H9 (cell line): ENCODE results near the gene CHMP6. TPM values are rescaled to one million over a fixed set of nuclear protein-coding genes. Genes with fewer than 3 reads are reported as not detected.

Experiments used
- DNase-seq: peaks from one replicate; pipeline ENCODE4 v3.0.0-alpha.2; 2017
- H2AFZ ChIP-seq: one replicate; pipeline ENCODE4 v1.6.1; 2013; ENCODE audit warnings: mild to moderate bottlenecking, low read length, control low read depth, moderate library complexity
- H2AK5ac ChIP-seq: 2 replicates; pipeline ENCODE4 v1.6.1; 2013; ENCODE audit warnings: low read length, control low read depth, mixed read lengths; ENCODE audit not compliant: insufficient read length
- H2BK120ac ChIP-seq: one replicate; pipeline ENCODE4 v1.6.1; 2013; ENCODE audit warnings: low read depth, mild to moderate bottlenecking, low read length, control low read depth, inconsistent platforms; ENCODE audit not compliant: poor library complexity, severe bottlenecking
- H2BK12ac ChIP-seq: 2 replicates; pipeline ENCODE4 v1.6.1; 2013; ENCODE audit warnings: low read length, control low read depth, mixed read lengths, low read depth; ENCODE audit not compliant: insufficient read length
- H2BK15ac ChIP-seq: 2 replicates; pipeline ENCODE4 v1.6.1; 2013; ENCODE audit warnings: low read depth, low read length, control low read depth
- H2BK20ac ChIP-seq: one replicate; pipeline ENCODE4 v1.6.1; 2013; ENCODE audit warnings: low read depth, mild to moderate bottlenecking, low read length, control low read depth, inconsistent platforms; ENCODE audit not compliant: poor library complexity, severe bottlenecking
- H2BK5ac ChIP-seq: 2 replicates; pipeline ENCODE4 v1.6.1; 2013; ENCODE audit warnings: low read length, control low read depth, mixed read lengths; ENCODE audit not compliant: insufficient read length
- H3K14ac ChIP-seq: 2 replicates; pipeline ENCODE4 v1.6.1; 2013; ENCODE audit warnings: low read length, control low read depth; ENCODE audit not compliant: insufficient read depth
- H3K18ac ChIP-seq: 2 replicates; pipeline ENCODE4 v1.6.1; 2013; ENCODE audit warnings: low read depth, mild to moderate bottlenecking, mixed read lengths, low read length, control low read depth; ENCODE audit not compliant: insufficient read length
- H3K23ac ChIP-seq: 2 replicates; pipeline ENCODE4 v1.6.1; 2013; ENCODE audit warnings: low read length, control low read depth, mixed read lengths, low read depth; ENCODE audit not compliant: insufficient read length
- H3K23me2 ChIP-seq: 2 replicates; pipeline ENCODE4 v1.6.1; 2013; ENCODE audit warnings: low read depth, mild to moderate bottlenecking, mixed read lengths, low read length, control low read depth; ENCODE audit not compliant: insufficient read length, poor library complexity, severe bottlenecking
- H3K27ac ChIP-seq: 2 replicates; pipeline ENCODE4 v1.5.1; 2013; ENCODE audit warnings: low read length, control low read depth, mixed read lengths, low read depth; ENCODE audit not compliant: insufficient read length
- H3K27me3 ChIP-seq: 2 replicates; pipeline ENCODE4 v1.6.1; 2013; ENCODE audit warnings: low read length, control low read depth, inconsistent platforms; ENCODE audit not compliant: insufficient read depth
- H3K4ac ChIP-seq: 2 replicates; pipeline ENCODE4 v1.6.1; 2013; ENCODE audit warnings: low read depth, mild to moderate bottlenecking, control low read depth, inconsistent platforms, low read length, moderate library complexity
- H3K4me1 ChIP-seq: 2 replicates; pipeline ENCODE4 v1.6.1; 2013; ENCODE audit warnings: low read length, control low read depth, inconsistent platforms; ENCODE audit not compliant: insufficient read depth
- H3K4me2 ChIP-seq: 2 replicates; pipeline ENCODE4 v1.6.1; 2013; ENCODE audit warnings: low read length, control low read depth, mixed read lengths; ENCODE audit not compliant: insufficient read length, insufficient read depth
- H3K56ac ChIP-seq: 2 replicates; pipeline ENCODE4 v1.6.1; 2013; ENCODE audit warnings: low read depth, mild to moderate bottlenecking, mixed read lengths, low read length, control low read depth; ENCODE audit not compliant: insufficient read length
- H3K79me1 ChIP-seq: 2 replicates; pipeline ENCODE4 v1.6.1; 2013; ENCODE audit warnings: low read depth, mild to moderate bottlenecking, moderate library complexity, low read length, control low read depth, inconsistent platforms; ENCODE audit not compliant: insufficient read depth, poor library complexity, severe bottlenecking
- H3K79me2 ChIP-seq: 2 replicates; pipeline ENCODE4 v1.6.1; 2013; ENCODE audit warnings: low read length, control low read depth, inconsistent platforms; ENCODE audit not compliant: insufficient read depth
- H3K9ac ChIP-seq: 2 replicates; pipeline ENCODE4 v1.6.1; 2013; ENCODE audit warnings: low read length, control low read depth, mixed read lengths; ENCODE audit not compliant: insufficient read length; ENCODE audit errors: extremely low read depth
- H3K9me3 ChIP-seq: one replicate; pipeline ENCODE4 v1.6.1; 2013; ENCODE audit warnings: low read depth, low read length, inconsistent platforms; ENCODE audit not compliant: control insufficient read depth
- H3T11ph ChIP-seq: one replicate; pipeline ENCODE4 v1.6.1; 2013; ENCODE audit warnings: mild to moderate bottlenecking, low read length, control low read depth, inconsistent platforms
- H4K20me1 ChIP-seq: one replicate; pipeline ENCODE4 v1.6.1; 2013; ENCODE audit not compliant: control insufficient read depth, insufficient read length, insufficient read depth
- H4K5ac ChIP-seq: 2 replicates; pipeline ENCODE4 v1.6.1; 2013; ENCODE audit warnings: low read depth, mild to moderate bottlenecking, mixed read lengths, low read length, control low read depth; ENCODE audit not compliant: insufficient read length
- H4K8ac ChIP-seq: replicated peaks from 2 replicates; pipeline ENCODE4 v1.6.1; 2013; ENCODE audit warnings: low read length, control low read depth, mixed read lengths, low read depth; ENCODE audit not compliant: insufficient read length
- H4K91ac ChIP-seq: 2 replicates; pipeline ENCODE4 v1.6.1; 2013; ENCODE audit warnings: low read depth, mild to moderate bottlenecking, moderate library complexity, mixed read lengths, low read length, control low read depth; ENCODE audit not compliant: insufficient read length
- H3K27ac Mint-ChIP-seq, 3 experiments: 2 replicates in 2 of 3; 3 replicates in 1 of 3; pipeline ENCODE4 v1.8.0; 2020 to 2021; ENCODE audit warnings: mixed read lengths in 3 of 3, mild to moderate bottlenecking in 1 of 3, moderate library complexity in 1 of 3
- H3K27me3 Mint-ChIP-seq: 2 replicates; pipeline ENCODE4 v1.8.0; 2021; ENCODE audit warnings: low read depth, mild to moderate bottlenecking, moderate library complexity, mixed read lengths
- H3K36me3 Mint-ChIP-seq, 3 experiments: 2 replicates in 2 of 3; 3 replicates in 1 of 3; pipeline ENCODE4 v1.8.0; 2020 to 2021; ENCODE audit warnings: low read depth in 3 of 3, mixed read lengths in 3 of 3; ENCODE audit not compliant: insufficient read depth in 1 of 3
- H3K4me1 Mint-ChIP-seq, 2 experiments: 2 replicates each; pipeline ENCODE4 v1.8.0; 2020; ENCODE audit warnings: mixed read lengths in 2 of 2
- H3K4me3 Mint-ChIP-seq, 2 experiments: 2 replicates in 1 of 2; 3 replicates in 1 of 2; pipeline ENCODE4 v1.8.0; 2020 to 2021; ENCODE audit warnings: mild to moderate bottlenecking in 2 of 2, mixed read lengths in 2 of 2, moderate library complexity in 1 of 2
- H3K9me3 Mint-ChIP-seq, 2 experiments: 2 replicates in 1 of 2; 3 replicates in 1 of 2; pipeline ENCODE4 v1.8.0; 2020; ENCODE audit warnings: mild to moderate bottlenecking in 2 of 2, mixed read lengths in 2 of 2, moderate library complexity in 1 of 2
- WGBS: extraction: QIAGEN DNeasy Blood & Tissue Kit; methylation state at CpG from one replicate; pipeline ENCODE4 v1.1.7; 2013; ENCODE audit warnings: missing lambda C conversion rate, low lambda C conversion rate, mixed read lengths; ENCODE audit not compliant: insufficient read length; ENCODE audit errors: extremely low coverage; 5-methylcytosine and 5-hydroxymethylcytosine counted together
- total RNA-seq: library from RNA; stranded (reverse); gene quantifications from 2 replicates; pipeline ENCODE4 v1.2.1, GENCODE V29; 2021
- TF ChIP-seq, protein P1 (sequence below): fragments of 200-600 bp; sonication (generic); conservative IDR thresholded peaks from 3 replicates; pipeline ENCODE4 v1.8.0; 2021; ENCODE audit warnings: antibody characterized with exemption, mild to moderate bottlenecking

CHMP6 gene
- total RNA-seq, 1 experiment from 2014 or later, result 23.4 TPM

DNA sequence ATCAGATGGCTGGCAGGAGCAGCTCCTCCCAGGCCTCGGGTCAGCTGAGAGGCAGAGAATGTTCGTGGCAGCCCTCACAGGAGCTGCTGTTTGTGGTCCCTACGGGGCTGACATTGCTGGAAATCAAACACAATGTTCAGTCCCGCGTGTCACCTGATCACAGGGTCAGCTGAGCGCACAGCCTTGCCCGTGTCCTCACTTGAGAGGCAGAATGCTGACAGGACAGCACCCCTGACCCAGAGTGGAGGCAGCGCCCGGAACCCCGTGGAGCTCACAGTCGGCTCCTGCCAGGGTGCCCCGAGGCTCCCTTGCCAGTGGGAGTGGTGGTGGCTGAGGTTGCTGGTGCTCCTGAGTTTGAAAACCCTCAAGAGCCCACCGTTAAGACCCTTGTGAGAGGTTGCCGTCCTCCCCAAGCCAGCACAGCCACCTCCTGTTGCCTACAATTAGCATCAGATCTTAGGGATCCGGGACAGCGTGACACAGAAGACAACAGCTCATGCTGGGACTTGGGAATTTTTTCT lies 3.6 kb upstream of the CHMP6 start:
- no peaks in the 10 kb centered on the region for H3K4me1 ChIP-seq
- Mint-ChIP-seq H3K36me3 (no peaks in the 10 kb centered on the region; a peak in 1 of 7 replicates), H3K4me1 (peaks cover 11 to 19% of the 10 kb centered on the region in 2 experiments), H3K9me3 (no peaks in the 10 kb centered on the region), H3K27ac (no peak overlapping the region), H3K27me3 (peaks cover 48% of the 10 kb centered on the region), H3K4me3 (no peak overlapping the region)
- no peak overlapping the region for H2BK20ac ChIP-seq
- no peak overlapping the region for H3K18ac ChIP-seq
- H2BK15ac ChIP-seq, result no peak overlapping the region
- H2BK5ac ChIP-seq, result no peak overlapping the region
- H2AK5ac ChIP-seq, result no peak overlapping the region
- H4K91ac ChIP-seq, result no peak overlapping the region
- H4K8ac ChIP-seq, result no peak overlapping the region
- no peak overlapping the region for H2AFZ ChIP-seq
- H2BK12ac ChIP-seq, result no peak overlapping the region
- H3K14ac ChIP-seq, result no peak overlapping the region; the same call in 1 of the 2 replicates
- H3K4me2 ChIP-seq, result no peak overlapping the region
- H3K23me2 ChIP-seq, result peaks cover 10% of the 10 kb centered on the region
- DNase-seq, result no peak
- H3K27me3 ChIP-seq, result no peaks in the 10 kb centered on the region
- TF ChIP-seq, protein P1, sequence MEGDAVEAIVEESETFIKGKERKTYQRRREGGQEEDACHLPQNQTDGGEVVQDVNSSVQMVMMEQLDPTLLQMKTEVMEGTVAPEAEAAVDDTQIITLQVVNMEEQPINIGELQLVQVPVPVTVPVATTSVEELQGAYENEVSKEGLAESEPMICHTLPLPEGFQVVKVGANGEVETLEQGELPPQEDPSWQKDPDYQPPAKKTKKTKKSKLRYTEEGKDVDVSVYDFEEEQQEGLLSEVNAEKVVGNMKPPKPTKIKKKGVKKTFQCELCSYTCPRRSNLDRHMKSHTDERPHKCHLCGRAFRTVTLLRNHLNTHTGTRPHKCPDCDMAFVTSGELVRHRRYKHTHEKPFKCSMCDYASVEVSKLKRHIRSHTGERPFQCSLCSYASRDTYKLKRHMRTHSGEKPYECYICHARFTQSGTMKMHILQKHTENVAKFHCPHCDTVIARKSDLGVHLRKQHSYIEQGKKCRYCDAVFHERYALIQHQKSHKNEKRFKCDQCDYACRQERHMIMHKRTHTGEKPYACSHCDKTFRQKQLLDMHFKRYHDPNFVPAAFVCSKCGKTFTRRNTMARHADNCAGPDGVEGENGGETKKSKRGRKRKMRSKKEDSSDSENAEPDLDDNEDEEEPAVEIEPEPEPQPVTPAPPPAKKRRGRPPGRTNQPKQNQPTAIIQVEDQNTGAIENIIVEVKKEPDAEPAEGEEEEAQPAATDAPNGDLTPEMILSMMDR, result no peak
- H3K23ac ChIP-seq, result no peak overlapping the region
- H3K27ac ChIP-seq, result no peak overlapping the region
- H3K56ac ChIP-seq, result no peak overlapping the region
- H3K9me3 ChIP-seq, result no peaks in the 10 kb centered on the region
- no peak overlapping the region for H2BK120ac ChIP-seq
- H4K20me1 ChIP-seq, result no peaks in the 10 kb centered on the region
- no CpG with 5 or more reads among the region's 16 CpGs for WGBS
- H3T11ph ChIP-seq, result no peak overlapping the region
- H3K4ac ChIP-seq, result no peak overlapping the region
- H3K9ac ChIP-seq, result no peak overlapping the region
- H3K79me1 ChIP-seq, result no peaks in the 10 kb centered on the region
- no peak overlapping the region for H4K5ac ChIP-seq
- no peaks in the 10 kb centered on the region for H3K79me2 ChIP-seq
